SK-N-SH (cell line): ENCODE measurements around the gene CIT. TPM values are rescaled to one million over a fixed set of nuclear protein-coding genes. Genes with fewer than 3 reads are reported as not detected.
A peak's percentile ranks its signal among the peaks of the same experiment; 100 is the strongest.

Experiments
- CTCF ChIA-PET: fragments of 300-600, 350-600 bp; formaldehyde crosslinking; extraction: SDS; loops from one replicate; lab custom pipeline; 2021; lab: Yijun Ruan, JAX
- POLR2A ChIA-PET: fragments of 350-600 bp; sonication (Branson Sonifier 250); formaldehyde crosslinking; extraction: SDS; loops from one replicate; lab custom pipeline; 2020; ENCODE audit warnings: antibody characterized with exemption, inconsistent platforms; lab: Yijun Ruan, JAX
- DNase-seq: peaks from one replicate; pipeline ENCODE4 v3.0.0; 2012
- H2AFZ ChIP-seq: fragments of 200-600 bp; sonication (generic); 2 replicates; pipeline ENCODE4 v1.8.1; 2016; ENCODE audit warnings: antibody characterized with exemption, mild to moderate bottlenecking, low read depth
- H3F3A ChIP-seq: fragments of 200-600 bp; sonication (generic); replicated peaks from 2 replicates; pipeline ENCODE3; 2016; ENCODE audit warnings: antibody characterized with exemption, mild to moderate bottlenecking; ENCODE audit not compliant: insufficient read depth
- H3K27ac ChIP-seq, 2 experiments: fragments of 200-500 bp in 1 of 2; fragments of 200-600 bp in 1 of 2; sonication (Bioruptor generic) in 1 of 2; sonication (generic), shearing (Covaris generic) in 1 of 2; 2 replicates each; pipeline versions ENCODE4 v1.5.1 to v1.6.1; 2014 to 2016; ENCODE audit warnings: low read depth in 2 of 2, inconsistent platforms in 1 of 2, low read length in 1 of 2, mild to moderate bottlenecking in 1 of 2, mixed read lengths in 1 of 2
- H3K27me3 ChIP-seq: fragments of 200-600 bp; sonication (generic), shearing (Covaris generic); 2 replicates; pipeline ENCODE4 v1.6.1; 2016; ENCODE audit warnings: mixed run types; ENCODE audit not compliant: insufficient read depth
- H3K36me3 ChIP-seq, 2 experiments: fragments of 200-500 bp in 1 of 2; fragments of 200-600 bp in 1 of 2; sonication (Bioruptor generic) in 1 of 2; sonication (generic) in 1 of 2; replicated peaks in 1 of 2; 2 replicates each; pipeline versions ENCODE3 to v1.5.1; 2014 to 2016; ENCODE audit warnings: low read length in 1 of 2, mild to moderate bottlenecking in 1 of 2; ENCODE audit not compliant: insufficient read depth in 2 of 2, control insufficient read depth in 1 of 2
- H3K4me1 ChIP-seq, 2 experiments: fragments of 200-500 bp in 1 of 2; fragments of 200-600 bp in 1 of 2; sonication (Bioruptor generic) in 1 of 2; sonication (generic), shearing (Covaris generic) in 1 of 2; 2 replicates each; pipeline versions ENCODE4 v1.5.1 to v1.6.1; 2014 to 2016; ENCODE audit warnings: low read depth in 1 of 2, low read length in 1 of 2, mixed run types in 1 of 2; ENCODE audit not compliant: insufficient read depth in 2 of 2, control insufficient read depth in 1 of 2
- H3K4me2 ChIP-seq: fragments of 200-600 bp; sonication (generic), shearing (Covaris generic); 2 replicates; pipeline ENCODE4 v1.6.1; 2017; ENCODE audit warnings: mixed run types
- H3K4me3 ChIP-seq, 2 experiments: fragments of 200-500 bp in 1 of 2; fragments of 200-600 bp in 1 of 2; sonication (Bioruptor generic) in 1 of 2; sonication (generic), shearing (Covaris generic) in 1 of 2; 2 replicates each; pipeline versions ENCODE4 v1.5.1 to v1.8.1; 2014 to 2016; ENCODE audit warnings: low read depth in 2 of 2, inconsistent platforms in 1 of 2, low read length in 1 of 2, mild to moderate bottlenecking in 1 of 2, mixed read lengths in 1 of 2, moderate library complexity in 1 of 2
- H3K79me2 ChIP-seq: fragments of 200-600 bp; sonication (generic); 2 replicates; pipeline ENCODE4 v1.8.1; 2017; ENCODE audit warnings: mild to moderate bottlenecking; ENCODE audit not compliant: insufficient read depth
- H3K9ac ChIP-seq: fragments of 200-600 bp; sonication (generic); 2 replicates; pipeline ENCODE4 v1.6.1; 2017; ENCODE audit warnings: mixed run types
- H3K9me2 ChIP-seq: fragments of 200-600 bp; sonication (generic); 2 replicates; pipeline ENCODE4 v1.6.1; 2017; ENCODE audit warnings: mixed run types
- H3K9me3 ChIP-seq: fragments of 200-600 bp; sonication (generic); 2 replicates; pipeline ENCODE4 v1.6.1; 2017; ENCODE audit warnings: mixed run types, mild to moderate bottlenecking, moderate library complexity
- H4K20me1 ChIP-seq: fragments of 200-600 bp; sonication (generic); 2 replicates; pipeline ENCODE4 v1.6.1; 2017; ENCODE audit warnings: mild to moderate bottlenecking, mixed run types; ENCODE audit not compliant: insufficient read depth
- EZH2phosphoT487 ChIP-seq: fragments of 200-600 bp; sonication (generic); IDR thresholded peaks from 2 replicates; pipeline ENCODE4 v1.6.1; 2017; ENCODE audit warnings: low read depth, mixed run types, mild to moderate bottlenecking, antibody characterized with exemption, moderate library complexity, borderline replicate concordance
- FOXJ3 ChIP-seq: sonication (generic); formaldehyde crosslinking; IDR thresholded peaks from 2 replicates; pipeline ENCODE4 v1.5.1; 2020; ENCODE audit warnings: mild to moderate bottlenecking, missing genetic modification reagents
- GABPA ChIP-seq: IDR thresholded peaks from 2 replicates; pipeline ENCODE4 v1.4.0; 2012; ENCODE audit warnings: low read depth, mild to moderate bottlenecking
- MEF2A ChIP-seq: IDR thresholded peaks from 2 replicates; pipeline ENCODE4 v1.4.0; 2012; ENCODE audit warnings: low read depth, borderline replicate concordance
- MXI1 ChIP-seq: IDR thresholded peaks from 2 replicates; pipeline ENCODE4 v1.6.1; 2012; ENCODE audit warnings: mild to moderate bottlenecking, low read depth, low read length, improper control_type of control experiment
- NRF1 ChIP-seq: IDR thresholded peaks from 2 replicates; pipeline ENCODE4 v1.6.1; 2012; ENCODE audit warnings: low read depth, mild to moderate bottlenecking, low read length
- RAD21 ChIP-seq: IDR thresholded peaks from 2 replicates; pipeline ENCODE4 v1.6.1; 2012; ENCODE audit warnings: mild to moderate bottlenecking, low read length
- RCOR1 ChIP-seq: fragments of 150-350 bp; IDR thresholded peaks from 2 replicates; pipeline ENCODE4 v1.6.1; 2017; ENCODE audit warnings: antibody characterized with exemption, low read length
- RXRA ChIP-seq: IDR thresholded peaks from 2 replicates; pipeline ENCODE4 v1.4.0; 2012; ENCODE audit warnings: low read depth, mild to moderate bottlenecking, borderline replicate concordance
- SIN3A ChIP-seq: IDR thresholded peaks from 2 replicates; pipeline ENCODE4 v1.6.1; 2012; ENCODE audit warnings: low read depth, mild to moderate bottlenecking, low read length, moderate library complexity, borderline replicate concordance
- SMC3 ChIP-seq: IDR thresholded peaks from 2 replicates; pipeline ENCODE4 v1.6.1; 2012; ENCODE audit warnings: low read depth, low read length, improper control_type of control experiment
- TAF1 ChIP-seq: IDR thresholded peaks from 2 replicates; pipeline ENCODE4 v1.6.1; 2012; ENCODE audit warnings: low read depth, mild to moderate bottlenecking, low read length, moderate library complexity, borderline replicate concordance
- TEAD4 ChIP-seq: IDR thresholded peaks from 2 replicates; pipeline ENCODE4 v1.4.0; 2012; ENCODE audit warnings: mild to moderate bottlenecking, borderline replicate concordance; ENCODE audit not compliant: insufficient read depth
- WGBS: methylation state at CpG from one replicate; pipeline ENCODE4 v1.1.6; 2017; ENCODE audit warnings: low lambda C conversion rate; 5-methylcytosine and 5-hydroxymethylcytosine counted together
- polyA plus RNA-seq, 3 experiments: library from polyadenylated mRNA; depleted of rRNA; stranded (reverse); fragments of >200 nt; gene quantifications; 2 replicates each; pipeline ENCODE4 v1.2.3, GENCODE V29; 2012
- TF ChIP-seq, protein P1 (sequence below): IDR thresholded peaks from 2 replicates; pipeline ENCODE4 v1.6.1; 2012; ENCODE audit warnings: mild to moderate bottlenecking, low read depth, low read length, moderate library complexity
- TF ChIP-seq, protein P2 (sequence below): fragments of 150-350 bp; IDR thresholded peaks from 2 replicates; pipeline ENCODE4 v1.6.1; 2017; ENCODE audit warnings: antibody characterized with exemption, low read length, low read depth, borderline replicate concordance
- TF ChIP-seq, protein P3 (sequence below): IDR thresholded peaks from 2 replicates; pipeline ENCODE4 v1.4.0; 2012; ENCODE audit warnings: low read depth, borderline replicate concordance
- TF ChIP-seq, protein P4 (sequence below): fragments of 150-350 bp; IDR thresholded peaks from 2 replicates; pipeline ENCODE4 v1.6.1; 2016; ENCODE audit warnings: mild to moderate bottlenecking, low read depth, low read length

The CIT gene
- polyA plus RNA-seq, 1 of the 3 experiments (the other 2 are of a cell fraction) = 7.7 TPM

DNA sequence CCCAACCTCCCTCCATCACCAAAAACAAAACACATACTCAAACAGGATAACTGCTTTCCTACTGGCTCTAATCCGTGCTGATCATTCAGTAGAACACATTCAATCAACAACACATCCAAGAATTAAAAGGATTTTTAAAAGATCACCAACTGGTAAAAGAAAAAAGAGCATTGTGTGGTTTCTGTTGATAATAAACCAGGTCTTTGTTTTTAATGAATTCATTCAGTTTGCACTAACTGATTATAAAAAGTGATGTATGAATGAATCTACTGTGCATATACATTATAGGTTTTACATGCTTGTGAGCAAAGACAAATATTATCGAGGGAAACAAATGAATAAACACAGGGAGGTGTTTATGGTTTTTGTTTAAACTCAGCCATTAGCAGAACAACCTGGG is 55.1 kb downstream of the CIT start:
- H3K27ac ChIP-seq = no peak overlapping the region
- H3K4me1 ChIP-seq = no peaks in the 10 kb centered on the region; a peak in 1 of 4 replicates
- TF ChIP-seq, protein P1, sequence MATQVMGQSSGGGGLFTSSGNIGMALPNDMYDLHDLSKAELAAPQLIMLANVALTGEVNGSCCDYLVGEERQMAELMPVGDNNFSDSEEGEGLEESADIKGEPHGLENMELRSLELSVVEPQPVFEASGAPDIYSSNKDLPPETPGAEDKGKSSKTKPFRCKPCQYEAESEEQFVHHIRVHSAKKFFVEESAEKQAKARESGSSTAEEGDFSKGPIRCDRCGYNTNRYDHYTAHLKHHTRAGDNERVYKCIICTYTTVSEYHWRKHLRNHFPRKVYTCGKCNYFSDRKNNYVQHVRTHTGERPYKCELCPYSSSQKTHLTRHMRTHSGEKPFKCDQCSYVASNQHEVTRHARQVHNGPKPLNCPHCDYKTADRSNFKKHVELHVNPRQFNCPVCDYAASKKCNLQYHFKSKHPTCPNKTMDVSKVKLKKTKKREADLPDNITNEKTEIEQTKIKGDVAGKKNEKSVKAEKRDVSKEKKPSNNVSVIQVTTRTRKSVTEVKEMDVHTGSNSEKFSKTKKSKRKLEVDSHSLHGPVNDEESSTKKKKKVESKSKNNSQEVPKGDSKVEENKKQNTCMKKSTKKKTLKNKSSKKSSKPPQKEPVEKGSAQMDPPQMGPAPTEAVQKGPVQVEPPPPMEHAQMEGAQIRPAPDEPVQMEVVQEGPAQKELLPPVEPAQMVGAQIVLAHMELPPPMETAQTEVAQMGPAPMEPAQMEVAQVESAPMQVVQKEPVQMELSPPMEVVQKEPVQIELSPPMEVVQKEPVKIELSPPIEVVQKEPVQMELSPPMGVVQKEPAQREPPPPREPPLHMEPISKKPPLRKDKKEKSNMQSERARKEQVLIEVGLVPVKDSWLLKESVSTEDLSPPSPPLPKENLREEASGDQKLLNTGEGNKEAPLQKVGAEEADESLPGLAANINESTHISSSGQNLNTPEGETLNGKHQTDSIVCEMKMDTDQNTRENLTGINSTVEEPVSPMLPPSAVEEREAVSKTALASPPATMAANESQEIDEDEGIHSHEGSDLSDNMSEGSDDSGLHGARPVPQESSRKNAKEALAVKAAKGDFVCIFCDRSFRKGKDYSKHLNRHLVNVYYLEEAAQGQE = no peak
- no peak for TF ChIP-seq RCOR1
- TF ChIP-seq, protein P2, sequence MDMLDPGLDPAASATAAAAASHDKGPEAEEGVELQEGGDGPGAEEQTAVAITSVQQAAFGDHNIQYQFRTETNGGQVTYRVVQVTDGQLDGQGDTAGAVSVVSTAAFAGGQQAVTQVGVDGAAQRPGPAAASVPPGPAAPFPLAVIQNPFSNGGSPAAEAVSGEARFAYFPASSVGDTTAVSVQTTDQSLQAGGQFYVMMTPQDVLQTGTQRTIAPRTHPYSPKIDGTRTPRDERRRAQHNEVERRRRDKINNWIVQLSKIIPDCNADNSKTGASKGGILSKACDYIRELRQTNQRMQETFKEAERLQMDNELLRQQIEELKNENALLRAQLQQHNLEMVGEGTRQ = no peak
- TF ChIP-seq, protein P3, sequence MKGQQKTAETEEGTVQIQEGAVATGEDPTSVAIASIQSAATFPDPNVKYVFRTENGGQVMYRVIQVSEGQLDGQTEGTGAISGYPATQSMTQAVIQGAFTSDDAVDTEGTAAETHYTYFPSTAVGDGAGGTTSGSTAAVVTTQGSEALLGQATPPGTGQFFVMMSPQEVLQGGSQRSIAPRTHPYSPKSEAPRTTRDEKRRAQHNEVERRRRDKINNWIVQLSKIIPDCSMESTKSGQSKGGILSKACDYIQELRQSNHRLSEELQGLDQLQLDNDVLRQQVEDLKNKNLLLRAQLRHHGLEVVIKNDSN = no peak
- no peaks in the 10 kb centered on the region for H3K27me3 ChIP-seq
- H3K4me3 ChIP-seq = no peak overlapping the region
- 77% methylated on average over 2 of the region's 2 CpGs for WGBS
- H3K9ac ChIP-seq = no peak overlapping the region
- no peaks in the 10 kb centered on the region for H4K20me1 ChIP-seq
- H3K9me2 ChIP-seq = no peaks in the 10 kb centered on the region
- no peaks in the 10 kb centered on the region for H3K9me3 ChIP-seq
- no peak overlapping the region for H3K4me2 ChIP-seq
- DNase-seq = no peak
- H3K36me3 ChIP-seq = peaks cover 20 to 21% of the 10 kb centered on the region in 2 experiments
- no peak overlapping the region for H2AFZ ChIP-seq
- POLR2A ChIA-PET = no interaction called here
- CTCF ChIA-PET = interaction anchor here (1.2 to 2.3 kb wide), 2 partner anchors 10 to 17 kb away, joined by 4 to 8 read pairs; no protein-coding TSS in a partner anchor
- peaks cover 17% of the 10 kb centered on the region; the same call in 1 of the 2 replicates for H3K79me2 ChIP-seq
- H3F3A ChIP-seq = no peaks in the 10 kb centered on the region

DNA sequence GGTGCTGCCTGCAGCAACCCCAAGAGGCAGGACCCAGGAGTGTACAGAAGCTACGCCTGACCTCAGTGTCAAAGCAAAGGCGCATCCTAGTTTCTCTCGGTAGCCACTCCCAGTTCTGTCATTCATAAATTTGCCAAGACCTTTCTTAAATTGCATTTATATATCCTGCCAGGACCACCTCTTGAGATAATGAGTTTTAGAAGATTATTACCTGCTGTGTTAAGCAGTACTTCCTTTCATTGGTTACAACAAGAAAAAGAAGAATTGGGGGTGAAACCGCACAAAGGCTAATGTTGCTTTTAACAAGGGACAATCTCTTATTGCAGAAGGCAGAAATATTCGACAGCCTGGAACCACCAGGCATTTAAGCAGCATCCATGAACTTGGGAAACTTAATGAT is 57.8 kb downstream of the CIT start:
- Histone ChIP-seq H3K4me2 (no peak overlapping the region), H3K4me1 (no peaks in the 10 kb centered on the region; a peak in 1 of 4 replicates), H2AFZ (0 out of 2 replicates have a peak overlapping the region, but pooled peaks have one; percentile 37), H3K79me2 (peaks cover 29% of the 10 kb centered on the region; the same call in 1 of the 2 replicates), H3K4me3 (no peak overlapping the region), H3K9me3 (no peaks in the 10 kb centered on the region), H4K20me1 (no peaks in the 10 kb centered on the region), H3K27me3 (no peaks in the 10 kb centered on the region), H3K27ac (no peak overlapping the region), H3K36me3 (peaks cover 16 to 18% of the 10 kb centered on the region in 2 experiments), H3K9ac (no peak overlapping the region), H3F3A (peaks cover 3% of the 10 kb centered on the region), H3K9me2 (no peaks in the 10 kb centered on the region)
- CTCF ChIA-PET = interaction anchor here (1.0 to 2.9 kb wide), 2 partner anchors 10 to 15 kb away, joined by 3 to 10 read pairs; no protein-coding TSS in a partner anchor
- WGBS = 97% methylated on average over 5 of the region's 5 CpGs
- DNase-seq = no peak
- TF ChIP-seq, protein P3 = no peak
- TF ChIP-seq, protein P4, sequence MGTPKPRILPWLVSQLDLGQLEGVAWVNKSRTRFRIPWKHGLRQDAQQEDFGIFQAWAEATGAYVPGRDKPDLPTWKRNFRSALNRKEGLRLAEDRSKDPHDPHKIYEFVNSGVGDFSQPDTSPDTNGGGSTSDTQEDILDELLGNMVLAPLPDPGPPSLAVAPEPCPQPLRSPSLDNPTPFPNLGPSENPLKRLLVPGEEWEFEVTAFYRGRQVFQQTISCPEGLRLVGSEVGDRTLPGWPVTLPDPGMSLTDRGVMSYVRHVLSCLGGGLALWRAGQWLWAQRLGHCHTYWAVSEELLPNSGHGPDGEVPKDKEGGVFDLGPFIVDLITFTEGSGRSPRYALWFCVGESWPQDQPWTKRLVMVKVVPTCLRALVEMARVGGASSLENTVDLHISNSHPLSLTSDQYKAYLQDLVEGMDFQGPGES = no peak
- TF ChIP-seq SMC3 (no peak), EZH2phosphoT487 (no peak), GABPA (no peak), NRF1 (no peak), TEAD4 (no peak), MXI1 (no peak), TAF1 (no peak), RAD21 (no peak), MEF2A (no peak), RXRA (no peak), FOXJ3 (CRISPR knock-in tag) (no peak), SIN3A (no peak)
- POLR2A ChIA-PET = no interaction called here
